NCI-H2171 (cell line): ENCODE data around the gene KHK.
A peak's percentile ranks its signal among the peaks of the same experiment; 100 is the strongest.
"Not testable (repeated sequence)": the region's sequence is repeated elsewhere in the genome, so short reads cannot be mapped to it uniquely, and the experiment has no call there.

Experiments used
- DNase-seq: peaks from one replicate; lab custom pipeline; 2025; lab: John Stamatoyannopoulos, UW

The KHK gene

DNA sequence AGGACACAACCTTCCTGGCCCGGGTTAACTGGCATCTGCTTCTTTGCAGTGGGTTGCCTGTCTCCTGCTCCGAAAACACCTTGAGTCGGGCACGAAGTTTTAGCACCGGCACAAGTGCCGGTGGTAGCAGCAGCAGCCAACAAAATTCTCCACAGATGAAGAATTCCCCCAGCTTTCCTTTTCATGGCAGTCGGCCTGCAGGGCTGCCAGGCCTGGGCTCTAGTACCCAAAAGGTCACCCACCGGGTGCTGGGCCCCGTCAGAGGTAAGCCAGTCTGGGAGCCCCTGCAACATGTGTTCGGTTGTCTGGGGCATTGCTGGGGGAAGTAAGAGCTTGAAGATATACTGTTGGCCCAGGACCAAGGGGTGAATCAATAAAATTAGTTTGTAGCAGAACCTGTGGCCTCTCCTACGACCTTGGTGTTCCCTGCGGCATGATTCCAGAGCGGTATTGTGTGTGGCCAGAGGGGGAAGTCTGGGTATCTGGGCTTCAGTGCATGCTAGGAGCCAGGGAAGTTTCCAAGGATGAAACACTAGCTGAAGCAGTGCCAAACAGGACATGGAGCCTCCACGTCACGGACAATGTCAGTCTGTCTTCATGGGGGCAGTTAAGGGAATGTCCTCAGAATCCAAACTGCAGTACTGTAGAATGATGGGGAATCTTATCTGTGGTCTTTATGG lies 27.3 kb upstream of the KHK start:
- DNase-seq = no peak

- no peak for DNase-seq
Measured at GRCh38 chr2:27060323-27060722, 26.2 kb upstream of the KHK start.

DNA sequence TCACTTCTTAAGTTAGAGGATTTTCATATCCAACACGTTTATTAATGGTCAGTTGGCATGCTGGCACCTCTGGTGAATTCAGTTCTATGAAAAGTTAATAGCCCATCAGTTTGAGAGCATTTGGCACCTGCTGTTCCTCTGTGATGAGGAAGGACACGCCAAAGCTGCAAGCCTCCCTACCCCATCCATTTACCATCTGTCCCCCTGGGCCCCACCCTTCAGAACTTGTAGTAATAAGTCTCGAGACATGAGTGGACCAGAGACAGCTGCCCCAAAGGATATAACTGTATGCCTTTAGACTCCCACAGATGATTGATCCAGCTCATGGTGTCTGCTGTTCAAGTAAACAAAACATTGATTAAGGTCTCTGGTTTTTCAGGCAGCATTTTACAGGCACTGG lies 21.4 kb upstream of the KHK start:
- DNase-seq = no peak

DNA sequence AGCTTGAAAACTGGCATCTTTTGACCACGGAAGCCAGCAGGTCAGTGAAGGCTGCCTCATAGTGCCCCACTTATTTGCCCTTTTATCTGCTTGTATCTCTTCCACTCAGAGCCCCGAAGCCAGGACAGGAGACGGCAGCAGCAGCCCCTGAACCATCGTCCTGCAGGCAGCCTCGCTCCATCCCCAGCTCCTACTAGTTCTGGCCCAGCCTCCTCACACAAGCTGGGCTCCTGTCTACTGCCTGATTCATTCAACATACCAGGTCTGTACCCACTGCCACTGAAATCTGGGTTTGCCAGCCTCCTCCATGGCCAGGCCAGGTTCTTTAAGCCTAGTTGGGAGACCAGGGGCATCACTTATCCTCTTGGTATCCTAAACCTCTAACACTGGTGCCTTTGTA lies 19.2 kb upstream of the KHK start:
- DNase-seq = no peak

DNA sequence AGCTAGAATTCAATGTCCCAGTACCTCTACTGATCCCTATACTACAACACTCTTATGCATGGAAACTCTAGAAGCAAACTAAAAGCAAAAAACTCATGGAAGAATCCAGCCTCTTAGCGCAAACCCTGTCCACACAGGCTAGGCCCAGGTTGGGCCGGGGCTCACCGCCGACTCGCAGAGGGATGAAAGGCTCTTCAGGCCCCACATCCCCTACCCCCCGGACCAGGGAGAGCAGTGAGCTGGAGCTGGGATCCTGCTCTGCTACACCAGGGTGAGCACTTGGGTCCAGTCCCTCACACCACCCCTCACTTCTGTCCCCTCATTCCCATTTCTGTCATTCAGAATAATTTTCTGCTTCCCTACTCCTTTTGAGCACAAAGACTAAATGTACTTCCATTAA lies 17.1 kb upstream of the KHK start:
- no peak for DNase-seq

GRCh38 chr2:27069961-27070618 lies 16.5 kb upstream of the KHK start:
- DNase-seq = no peak

- DNase-seq = no peak
Measured at GRCh38 chr2:27070653-27071276, 15.8 kb upstream of the KHK start.

DNA sequence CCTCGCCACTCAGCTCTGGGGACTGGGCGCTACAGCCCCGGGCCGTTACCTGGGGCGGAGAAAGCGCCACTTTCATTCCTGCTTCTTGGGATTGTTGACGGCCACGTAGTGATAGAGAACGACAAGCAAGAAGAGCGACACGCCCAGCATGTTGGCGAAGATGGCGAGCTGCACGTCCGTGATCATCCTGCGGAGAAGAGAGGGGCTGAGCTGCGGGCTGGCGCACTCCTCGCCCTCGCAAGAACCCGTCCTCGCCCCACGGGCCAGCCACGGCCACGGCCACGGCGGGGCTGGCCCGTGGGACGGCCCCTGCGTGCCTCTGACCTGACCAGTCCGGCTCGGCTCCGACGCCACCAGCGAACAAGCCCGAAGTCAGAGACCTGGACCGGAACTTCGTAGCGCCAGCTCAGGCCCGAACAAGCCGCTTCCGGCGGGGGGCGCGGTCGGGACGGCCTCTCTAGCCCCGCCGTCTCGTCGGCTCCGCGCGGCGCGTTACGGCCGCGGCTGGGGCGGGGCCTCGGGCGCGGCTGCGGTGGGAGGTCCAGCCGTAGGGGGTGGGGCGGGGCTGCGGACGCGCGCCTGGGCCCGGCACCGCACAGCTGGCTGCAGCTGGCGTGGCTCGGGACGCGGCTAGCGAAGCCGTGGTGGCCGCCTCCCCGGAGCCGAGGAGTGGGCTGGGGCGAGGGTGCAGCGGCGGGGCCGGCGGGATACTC lies 15.1 kb upstream of the KHK start, which contains the start of gene OST4:
Gene OST4 (minus strand): TSS at position 378 of the 713 bp plus-strand sequence.
- peak; percentile 94 for DNase-seq

- no peak for DNase-seq
Measured at GRCh38 chr2:27071990-27072830, 14.4 kb upstream of the KHK start.

GRCh38 chr2:27072920-27073319 lies 13.7 kb upstream of the KHK start:
- no peak for DNase-seq

DNA sequence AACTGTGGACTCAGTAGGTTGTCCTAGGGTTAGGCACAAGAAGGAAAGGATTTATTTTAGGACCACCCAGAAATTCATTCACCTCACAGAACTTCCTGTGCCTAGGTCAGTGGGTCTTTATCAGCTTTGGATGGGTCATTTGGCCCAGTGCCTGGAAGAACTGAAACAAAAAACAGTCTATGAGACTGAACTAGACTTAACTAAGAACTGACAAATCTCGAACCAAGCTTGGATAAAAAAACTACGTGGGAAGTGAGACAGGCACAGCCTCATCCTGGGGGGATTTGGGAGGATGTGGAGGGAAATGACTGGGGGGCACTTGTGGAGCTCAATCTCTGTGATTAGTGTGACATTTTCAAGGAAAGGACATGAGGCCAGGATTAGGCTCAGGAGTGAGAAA lies 12.8 kb upstream of the KHK start:
- DNase-seq = no peak

- no peak for DNase-seq
Measured at GRCh38 chr2:27074738-27075565, 11.6 kb upstream of the KHK start.

- DNase-seq = not testable (repeated sequence)
Measured at GRCh38 chr2:27075566-27075871, 11.1 kb upstream of the KHK start.

DNA sequence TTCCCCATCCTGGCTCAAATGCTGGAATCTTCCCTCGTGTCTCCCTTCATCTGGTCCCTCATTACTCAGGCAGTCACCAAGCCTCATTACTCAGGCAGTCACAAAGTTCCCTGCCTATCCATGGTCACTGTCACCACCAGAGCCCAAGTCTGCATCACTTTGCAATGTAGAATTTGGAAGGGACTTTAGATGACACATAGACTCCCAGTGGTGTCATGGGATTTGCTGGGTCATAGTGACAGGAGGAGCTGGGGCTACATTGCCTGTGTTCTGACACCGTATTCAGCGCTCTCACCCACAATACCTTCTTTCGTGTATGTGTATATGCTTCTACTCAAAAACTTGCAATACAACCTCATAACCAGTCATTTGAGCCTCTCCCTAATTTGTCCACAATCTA lies 10.2 kb upstream of the KHK start:
- no peak for DNase-seq

GRCh38 chr2:27077231-27077630 lies 9.3 kb upstream of the KHK start:
- no peak for DNase-seq

GRCh38 chr2:27078267-27079194 lies 8.0 kb upstream of the KHK start, which contains the start of gene EMILIN1:
Gene EMILIN1, plus strand, starts transcription at chr2:27078615. Its CDS starts 451 bp downstream, at chr2:27079066.
- DNase-seq = no peak

DNA sequence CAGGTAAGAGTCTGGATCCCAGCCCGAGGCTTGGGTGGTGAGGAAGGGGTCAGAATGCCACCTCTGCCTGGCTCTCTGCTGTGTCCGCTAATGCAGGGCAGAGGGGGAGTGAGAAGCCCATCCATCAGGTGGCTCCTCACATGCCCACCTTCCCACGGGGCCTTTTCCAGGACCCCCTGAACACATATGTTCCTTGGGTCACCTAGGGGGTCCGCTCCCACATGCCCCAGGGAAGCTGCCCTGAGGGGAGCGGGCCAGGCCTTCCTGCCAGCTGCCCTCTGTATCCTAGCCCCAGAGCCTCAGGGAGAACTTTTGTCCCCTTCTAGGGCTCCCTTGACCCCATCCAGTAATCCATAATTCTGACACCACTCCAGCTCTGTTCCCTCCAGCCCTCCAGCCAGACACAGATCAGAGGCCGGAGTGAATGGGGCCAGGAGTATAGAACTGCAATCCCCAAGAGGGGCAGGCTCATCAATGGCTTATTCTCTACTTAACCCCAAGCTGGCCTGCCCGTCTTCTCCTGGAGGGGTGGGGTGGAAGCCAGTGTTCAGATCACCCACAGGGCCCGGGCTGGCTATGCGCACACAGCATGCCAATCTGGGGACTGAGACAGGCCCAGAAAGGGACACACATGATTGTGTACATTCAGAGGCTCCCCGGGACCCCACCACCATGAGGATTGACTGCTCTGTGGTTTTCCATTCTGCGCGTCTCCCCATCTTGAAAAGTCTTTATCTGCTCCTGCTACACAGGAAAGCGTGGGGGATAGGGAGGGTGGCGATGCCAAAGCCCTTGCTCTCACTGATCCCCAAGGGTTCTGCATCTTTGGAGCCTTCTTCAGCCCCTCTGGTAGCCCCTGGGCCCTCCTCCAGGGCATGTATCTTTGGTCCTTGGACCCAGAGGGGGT lies 7.1 kb upstream of the KHK start:
- DNase-seq = no peak

- DNase-seq = no peak
Measured at GRCh38 chr2:27080140-27080469, 6.5 kb upstream of the KHK start.

- no peak for DNase-seq
Measured at GRCh38 chr2:27080603-27080936, 6.0 kb upstream of the KHK start.
